Effector CD8-positive, alpha-beta T cell (primary cell): ENCODE results near the gene TSKU.

ENCODE experiments used
- DNase-seq: peaks from one replicate; lab custom pipeline; 2025; lab: John Stamatoyannopoulos, UW

The TSKU gene

GRCh38 chr11:76770642-76771445 lies 12.3 kb upstream of the TSKU start:
- DNase-seq: no peak

DNA sequence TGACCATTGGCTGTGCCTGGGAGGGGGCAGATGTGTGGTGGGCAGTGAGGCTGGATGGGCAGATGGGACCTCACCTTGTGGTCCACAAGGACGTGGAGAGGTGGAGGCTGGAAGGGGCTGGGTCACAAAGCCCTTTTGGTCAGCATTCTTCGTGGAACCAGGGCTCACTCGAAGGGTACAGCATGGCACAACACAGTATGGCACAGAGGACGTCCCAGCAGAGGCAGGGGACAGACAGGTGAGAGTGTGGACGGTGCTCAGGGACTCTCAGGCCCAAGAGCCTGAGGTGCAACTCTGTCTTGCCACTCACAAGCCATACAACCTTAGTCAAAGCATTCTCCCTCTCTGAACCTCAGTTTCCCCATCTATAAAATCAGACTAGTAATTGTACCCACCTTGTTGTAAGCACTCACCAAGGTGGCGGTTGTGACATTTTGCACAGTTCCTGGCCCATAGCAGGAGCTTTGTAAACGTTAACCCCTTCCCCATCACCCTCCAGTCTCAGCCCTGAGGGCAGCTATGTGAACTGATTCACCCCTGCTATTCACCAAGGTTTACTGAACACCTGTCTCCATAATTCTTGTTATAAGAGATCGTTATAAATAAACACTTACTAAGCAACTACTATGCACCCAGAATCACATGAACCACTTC lies 11.6 kb upstream of the TSKU start:
- DNase-seq: no peak

DNA sequence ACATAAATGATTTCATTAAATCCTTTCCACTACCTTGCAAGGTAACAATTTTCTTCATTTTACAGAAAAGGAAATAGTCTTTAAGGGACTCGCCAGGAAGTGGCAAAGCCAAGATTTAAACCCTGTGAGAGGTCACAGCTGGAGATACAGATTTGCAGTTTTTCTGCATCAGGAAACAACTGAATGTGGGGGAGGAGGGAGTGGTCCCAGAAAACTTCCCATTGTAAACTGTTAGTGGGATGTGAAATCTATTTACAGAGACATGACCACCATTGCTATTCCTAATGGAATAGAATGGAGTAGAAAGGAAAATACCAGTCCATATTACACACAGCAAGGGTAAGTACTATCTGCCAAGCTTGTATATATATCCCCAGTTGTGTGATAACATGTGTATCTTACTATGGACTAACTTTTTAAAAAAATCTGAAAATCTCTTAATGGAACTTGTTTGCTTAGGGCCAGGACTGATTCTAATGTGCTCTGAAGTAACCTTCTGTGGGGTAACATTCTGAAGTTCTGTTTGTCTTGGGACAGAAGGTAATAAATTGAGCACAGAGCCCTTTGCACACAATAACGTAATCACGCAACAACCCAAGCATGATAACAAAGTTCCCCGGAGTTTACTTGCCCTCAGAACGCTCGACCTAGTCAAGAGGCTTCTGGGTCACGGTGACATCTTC lies 10.9 kb upstream of the TSKU start:
- no peak for DNase-seq

DNA sequence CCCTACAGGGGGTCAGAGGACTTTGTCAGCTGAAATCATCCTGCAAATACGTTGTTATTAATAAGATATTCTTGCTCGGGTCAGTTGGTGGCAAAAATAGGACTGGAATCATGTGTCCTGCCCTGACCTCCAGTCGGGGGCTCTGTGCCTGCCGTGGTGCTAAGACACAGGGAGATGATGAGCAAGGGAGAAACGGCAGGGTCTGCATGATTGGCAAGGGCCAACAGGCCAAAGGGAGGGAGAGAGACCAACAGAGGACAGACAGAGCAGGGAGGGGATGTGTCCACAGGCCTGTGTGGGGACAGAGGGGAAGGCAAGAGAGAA lies 10.4 kb upstream of the TSKU start:
- no peak for DNase-seq

- DNase-seq: no peak
These were observed 9.2 kb upstream of the TSKU start for GRCh38 chr11:76773921-76774361.

DNA sequence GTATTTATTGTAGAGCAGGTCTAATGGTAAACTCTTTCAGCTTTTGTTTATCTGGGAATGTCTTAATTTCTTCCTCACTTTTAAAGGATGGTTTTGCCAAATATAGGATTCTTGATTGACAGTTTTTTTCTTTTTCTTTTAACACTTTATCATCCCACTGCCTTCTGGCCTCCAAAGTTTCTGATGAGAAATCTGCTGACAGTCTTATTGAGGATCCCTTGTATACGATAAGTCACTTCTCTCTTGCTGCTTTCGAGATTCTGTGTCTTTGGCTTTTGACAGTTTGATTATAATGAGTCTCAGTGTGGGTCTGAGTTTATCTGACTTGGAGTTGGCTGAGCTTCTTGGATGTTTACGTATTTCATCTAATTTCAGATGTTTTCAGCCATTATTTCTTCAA lies 6.7 kb upstream of the TSKU start:
- no peak for DNase-seq

DNA sequence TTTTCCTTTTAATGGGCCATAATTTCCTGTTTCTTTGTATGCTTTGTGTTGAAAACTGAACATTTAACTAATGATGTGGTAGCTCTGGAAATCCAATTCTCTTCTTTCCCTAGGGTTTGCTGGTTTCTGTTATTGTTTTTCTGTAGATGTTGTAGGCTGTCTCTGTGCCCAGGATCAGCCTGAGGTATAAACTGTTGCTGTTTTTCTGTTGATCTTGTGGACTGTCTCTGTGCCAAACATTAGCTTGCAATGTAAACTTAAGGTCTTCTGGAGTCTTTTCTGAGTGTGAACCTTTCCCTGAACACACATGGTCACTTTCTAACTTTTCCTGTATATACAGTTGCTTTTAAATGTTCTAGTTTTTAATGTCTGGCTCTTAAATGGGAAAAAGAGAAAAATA lies 5.9 kb upstream of the TSKU start:
- no peak for DNase-seq

- no peak for DNase-seq
These were observed 5.3 kb upstream of the TSKU start for GRCh38 chr11:76777876-76778275.

- DNase-seq: no peak
These were observed 4.3 kb upstream of the TSKU start for GRCh38 chr11:76778874-76779273.

DNA sequence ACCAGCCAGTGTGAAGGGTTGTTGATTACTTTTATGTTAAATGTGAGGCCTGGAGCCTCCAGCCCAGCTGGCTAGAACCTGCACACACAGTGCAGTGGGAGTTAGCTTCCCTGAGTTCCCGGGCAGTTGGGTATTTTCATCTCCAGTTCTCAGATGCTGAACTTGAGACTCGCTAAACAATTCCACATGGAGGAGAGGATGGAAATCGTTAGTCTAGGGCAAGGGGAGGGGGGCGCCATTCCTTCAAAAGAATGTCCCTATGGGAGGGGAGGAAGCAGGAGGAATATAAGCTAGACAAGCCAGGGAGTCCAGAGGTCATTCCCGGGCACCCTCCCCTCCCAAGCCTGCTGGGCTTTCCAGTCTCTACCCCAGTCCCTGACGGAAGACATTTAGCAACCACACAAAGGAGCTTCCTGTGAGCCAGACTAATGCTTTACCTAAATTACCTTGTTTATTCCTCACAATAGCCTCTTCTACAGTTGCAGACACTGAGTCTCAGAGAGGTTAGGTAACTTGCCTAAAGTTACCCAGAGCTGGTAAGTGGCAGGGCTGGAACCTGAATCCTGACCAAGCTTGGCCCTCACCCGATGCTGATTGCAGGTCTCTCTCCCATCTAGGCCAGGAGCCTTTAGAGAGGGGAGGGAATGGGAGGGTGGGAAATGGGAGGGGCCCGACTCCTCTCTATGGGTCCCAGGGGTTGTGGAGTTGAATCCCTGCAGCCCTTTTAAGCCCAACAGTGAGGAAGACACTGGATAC lies 1.9 kb upstream of the TSKU start:
- DNase-seq: no peak

DNA sequence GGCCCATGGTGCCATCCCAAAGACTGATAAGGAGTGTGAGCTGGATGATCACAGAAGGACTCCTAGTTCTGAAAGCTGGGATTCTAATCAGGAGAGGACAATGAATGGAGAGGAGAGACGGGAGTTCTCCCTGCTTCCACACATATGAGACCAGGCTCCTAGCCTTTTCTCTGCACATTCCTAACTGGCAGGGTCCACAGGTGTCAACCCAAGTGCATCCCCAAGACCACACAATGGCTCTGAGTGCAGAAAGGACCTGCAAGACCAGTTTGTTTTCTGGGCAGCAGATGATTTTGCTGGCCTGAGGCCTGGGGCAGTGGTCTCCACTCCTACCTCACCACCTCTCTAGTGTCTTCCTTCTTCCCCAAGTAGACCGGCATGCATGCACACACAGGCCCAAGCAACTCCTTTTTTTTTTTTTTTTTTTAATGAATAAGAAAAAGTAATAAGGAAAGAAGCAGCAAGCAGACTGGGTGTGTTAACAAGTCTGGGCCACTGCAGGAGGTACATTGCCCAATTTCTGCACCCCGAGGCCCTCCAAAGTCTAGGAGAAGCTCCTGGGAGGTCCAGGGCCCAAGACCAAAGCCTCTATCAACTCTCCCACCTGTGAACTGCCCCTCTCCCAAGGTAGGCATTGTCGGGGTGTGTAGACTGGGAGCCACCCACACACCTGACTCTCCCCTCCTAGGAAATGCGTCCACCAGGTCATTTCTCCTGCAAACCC lies 1.2 kb upstream of the TSKU start:
- no peak for DNase-seq

DNA sequence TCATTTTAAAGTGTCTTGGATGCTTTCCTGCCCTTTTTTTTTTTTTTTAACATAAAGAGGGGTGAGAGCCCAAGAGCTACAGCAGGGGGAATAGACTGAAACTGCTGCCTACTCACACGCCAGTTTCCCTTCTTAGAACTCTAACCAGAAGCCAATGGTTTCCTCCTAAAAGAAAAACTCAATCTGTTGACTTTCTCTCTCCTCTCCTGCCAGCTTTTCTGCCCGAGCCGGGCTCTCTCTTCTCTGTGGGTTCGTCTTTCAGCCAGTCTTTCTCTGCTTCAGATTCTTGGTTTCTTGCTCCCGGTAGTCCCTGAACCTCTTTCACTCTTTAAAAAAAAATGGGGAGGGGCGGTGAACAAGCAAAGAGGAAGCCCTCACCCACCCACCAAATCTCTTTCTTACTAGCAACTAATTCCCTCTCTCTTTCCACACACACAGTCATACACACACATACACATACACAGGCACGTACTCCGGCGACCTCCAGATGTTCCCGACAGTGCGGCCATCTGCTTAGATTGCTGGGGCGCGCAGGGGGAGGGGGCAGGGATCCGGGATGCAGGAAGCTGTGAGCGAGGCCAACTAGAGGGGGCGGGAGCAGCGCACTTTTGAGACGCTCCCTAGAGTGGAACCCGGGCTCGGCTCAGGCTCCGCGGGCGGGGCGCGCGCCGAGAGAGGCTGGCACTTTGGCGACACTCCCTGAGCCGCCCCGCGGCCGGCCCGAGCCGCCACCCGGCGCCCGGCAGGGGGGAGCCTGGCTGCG lies 444 bp upstream of the TSKU start:
- no peak for DNase-seq

GRCh38 chr11:76783896-76784813 lies 999 bp downstream of the TSKU start:
- DNase-seq: no peak

- no peak for DNase-seq
These were observed 2.4 kb downstream of the TSKU start for GRCh38 chr11:76785513-76785912.

- no peak for DNase-seq
These were observed 2.9 kb downstream of the TSKU start for GRCh38 chr11:76786016-76786415.

GRCh38 chr11:76786441-76787014 lies 3.4 kb downstream of the TSKU start:
- no peak for DNase-seq

- DNase-seq: no peak
These were observed 4.1 kb downstream of the TSKU start for GRCh38 chr11:76787271-76787670.

GRCh38 chr11:76787911-76788596 lies 4.9 kb downstream of the TSKU start:
- no peak for DNase-seq
